GM12878 (cell line): ENCODE results near the gene NF1. TPM values are rescaled to one million over a fixed set of nuclear protein-coding genes. Genes with fewer than 3 reads are reported as not detected.

Experiments used
- ATAC-seq: fragments of 200-7000 bp; cut with Tn5 transposase; 3 replicates; pipeline ENCODE4 v1.9.1; 2020; ENCODE audit warnings: mild to moderate bottlenecking, moderate library complexity
- BruUV-seq: library from RNA; stranded (reverse); fragments of 400-500 nt; replicated peaks from 2 replicates; lab custom pipeline; 2021; lab: Mats Ljungman, UMichigan
- CTCF ChIA-PET: fragments of 300-600 bp; sonication (Branson Sonifier 250); formaldehyde crosslinking; extraction: SDS; loops from one replicate; lab custom pipeline; 2021; ENCODE audit warnings: inconsistent platforms; lab: Yijun Ruan, JAX
- POLR2A ChIA-PET: fragments of 350-600 bp; formaldehyde crosslinking; extraction: SDS; loops from one replicate; lab custom pipeline; 2021; ENCODE audit warnings: inconsistent platforms; lab: Charles Lee
- RAD21 ChIA-PET: fragments of 300-600 bp; sonication (Branson Sonifier 250); formaldehyde crosslinking; loops from one replicate; lab custom pipeline; 2023; ENCODE audit warnings: antibody characterized with exemption; ENCODE audit not compliant: unreplicated experiment; lab: Charles Lee
- SMC1A ChIA-PET: fragments of 300-600 bp; sonication (Branson Sonifier 250); formaldehyde crosslinking; loops from one replicate; lab custom pipeline; 2023; ENCODE audit not compliant: unreplicated experiment, uncharacterized antibody; lab: Charles Lee
- DNase-seq: peaks from one replicate; pipeline ENCODE4 v3.0.0-alpha.2; 2011; ENCODE audit warnings: low read depth, low spot score
- FAIRE-seq: peaks from 3 replicates; lab custom pipeline; 2011; peaks lifted over from hg19 to GRCh38; lab: Jason Lieb, UNC
- H2AFZ ChIP-seq: 2 replicates; pipeline ENCODE4 v1.6.0; 2011; ENCODE audit warnings: low read depth, low read length, control low read depth; ENCODE audit not compliant: control insufficient read depth
- H3K27ac ChIP-seq: 2 replicates; pipeline ENCODE4 v1.5.1; 2011; ENCODE audit warnings: control low read depth; ENCODE audit not compliant: control insufficient read depth, insufficient read depth
- H3K27me3 ChIP-seq, 2 experiments: replicated peaks in 1 of 2; 2 replicates each; pipeline versions ENCODE4 v1.6.0 to v1.6.1; 2011; ENCODE audit warnings: low read length in 1 of 2; ENCODE audit not compliant: control insufficient read depth in 2 of 2, insufficient read depth in 2 of 2
- H3K36me3 ChIP-seq, 2 experiments: 2 replicates each; pipeline ENCODE4 v1.5.1; 2011; ENCODE audit warnings: low read length in 1 of 2; ENCODE audit not compliant: control insufficient read depth in 2 of 2, insufficient read depth in 2 of 2
- H3K4me1 ChIP-seq: 2 replicates; pipeline ENCODE4 v1.6.1; 2011; ENCODE audit warnings: mild to moderate bottlenecking, low read length, moderate library complexity, mixed read lengths; ENCODE audit not compliant: control insufficient read depth, insufficient read depth
- H3K4me2 ChIP-seq: 2 replicates; pipeline ENCODE4 v1.6.0; 2011; ENCODE audit warnings: control low read depth; ENCODE audit not compliant: control insufficient read depth, insufficient read depth
- H3K4me3 ChIP-seq: fragments of 200-600 bp; sonication (generic); 2 replicates; pipeline ENCODE4 v1.5.1; 2016
- H3K79me2 ChIP-seq: 2 replicates; pipeline ENCODE4 v1.6.0; 2011; ENCODE audit warnings: low read length; ENCODE audit not compliant: control insufficient read depth, insufficient read depth
- H3K9ac ChIP-seq: 2 replicates; pipeline ENCODE4 v1.8.0; 2011; ENCODE audit warnings: low read length, control low read depth, mixed read lengths; ENCODE audit not compliant: control insufficient read depth, insufficient read depth
- H3K9me3 ChIP-seq: replicated peaks from 3 replicates; pipeline ENCODE4 v1.5.1; 2011; ENCODE audit warnings: mild to moderate bottlenecking, low read length; ENCODE audit not compliant: control insufficient read depth, insufficient read depth
- H4K20me1 ChIP-seq: 2 replicates; pipeline ENCODE4 v1.6.0; 2011; ENCODE audit not compliant: control insufficient read depth, insufficient read depth
- CHD4 ChIP-seq: fragments of 200-600 bp; sonication (generic); IDR thresholded peaks from 2 replicates; pipeline ENCODE4 v1.6.1; 2016; ENCODE audit warnings: mild to moderate bottlenecking
- E2F8 ChIP-seq: fragments of 450-650 bp; IDR thresholded peaks from 2 replicates; pipeline ENCODE4 v1.6.1; 2018; ENCODE audit warnings: mild to moderate bottlenecking, low read depth, moderate library complexity; ENCODE audit not compliant: partially characterized antibody
- TBL1XR1 ChIP-seq: IDR thresholded peaks from 2 replicates; pipeline ENCODE4 v1.6.1; 2012; ENCODE audit warnings: low read depth, low read length, improper control_type of control experiment
- WRNIP1 ChIP-seq: IDR thresholded peaks from 2 replicates; pipeline ENCODE4 v1.6.1; 2011; ENCODE audit warnings: low read depth, low read length, improper control_type of control experiment, borderline replicate concordance
- ZNF24 ChIP-seq: fragments of 450-650 bp; IDR thresholded peaks from 2 replicates; pipeline ENCODE4 v1.6.1; 2017; ENCODE audit warnings: antibody characterized with exemption, mild to moderate bottlenecking
- WGBS: methylation state at CpG from one replicate; pipeline ENCODE4 v1.1.6; 2016; ENCODE audit warnings: low lambda C conversion rate; ENCODE audit not compliant: insufficient replicate concordance, insufficient coverage; ENCODE audit errors: missing lambda C conversion rate; 5-methylcytosine and 5-hydroxymethylcytosine counted together
- in situ Hi-C: fragments of 300-500 bp; cut with MboI; formaldehyde crosslinking; loops from 9 replicates; pipeline ENCODE4 v1.14.3; 2018; ENCODE audit warnings: mixed read lengths
- intact Hi-C: fragments of 100-400 bp; cut with micrococcal nuclease; formaldehyde crosslinking; loops from one replicate; pipeline ENCODE4 v1.14.2; 2022; ENCODE audit not compliant: unreplicated experiment
- polyA plus RNA-seq, 11 experiments: library from polyadenylated mRNA; depleted of rRNA in 4 of 11; unstranded in 6 of 11; stranded (reverse) in 5 of 11; fragments of >200 nt; fragmentation: Nextera tagmentation in 4 of 11; fragmentation: Illumina TruSeq in 1 of 11; extraction: Ambion mirVana in 4 of 11; extraction: Trizol in 1 of 11; gene quantifications; 1 replicate in 1 of 11; 2 replicates in 10 of 11; pipeline versions ENCODE4 v1.2.1 to v1.2.3, GENCODE V29; 2011 to 2016; ENCODE audit warnings: inconsistent platforms in 2 of 11, missing spikeins in 2 of 11, low read depth in 1 of 11
- total RNA-seq, 4 experiments: library from RNA; depleted of rRNA in 3 of 4; stranded (reverse); fragments of >200 nt in 3 of 4; fragmentation: Illumina TruSeq in 1 of 4; extraction: Trizol in 1 of 4; gene quantifications; 2 replicates each; pipeline versions ENCODE4 v1.2.1 to v1.2.3, GENCODE V29; 2013 to 2021
- TF ChIP-seq, protein P1 (sequence below): fragments of 450-650 bp; IDR thresholded peaks from 2 replicates; pipeline ENCODE4 v1.6.1; 2016; ENCODE audit warnings: mild to moderate bottlenecking
- TF ChIP-seq, protein P2 (sequence below): fragments of 450-650 bp; conservative IDR thresholded peaks from 2 replicates; pipeline ENCODE4 v1.6.1; 2017; ENCODE audit warnings: mild to moderate bottlenecking, moderate library complexity

NF1 gene
- total and polyA plus RNA-seq, 10 of the 15 experiments (the other 5 are each of a cell fraction or from before 2014, with no cell fraction given) = 2.5 to 31.8 (median 16.6) TPM

GRCh38 chr17:31236712-31237111, 141.9 kb downstream of the NF1 start:
- Histone ChIP-seq H2AFZ (no peak overlapping the region), H3K4me3 (no peak overlapping the region), H3K9me3 (no peaks in the 10 kb centered on the region), H3K27me3 (no peaks in the 10 kb centered on the region), H3K27ac (no peak overlapping the region), H3K79me2 (no peaks in the 10 kb centered on the region), H3K9ac (no peak overlapping the region), H3K36me3 (peaks cover 2 to 15% of the 10 kb centered on the region in 2 experiments; a peak in 3 of 4 replicates), H4K20me1 (no peaks in the 10 kb centered on the region), H3K4me2 (no peak overlapping the region), H3K4me1 (no peaks in the 10 kb centered on the region)
- CTCF ChIA-PET = interaction anchor here (1.5 kb wide), 1 partner anchor 21 kb away, joined by 5 read pairs; no protein-coding TSS in a partner anchor
- intact Hi-C loops = no loop called here
- RAD21 ChIA-PET = no interaction called here
- POLR2A ChIA-PET = no interaction called here
- FAIRE-seq (no peak), DNase-seq (no peak), ATAC-seq (no peak)
- TF ChIP-seq WRNIP1 = no peak
- TF ChIP-seq TBL1XR1 = no peak
- SMC1A ChIA-PET = interaction anchor here (1.4 to 2.1 kb wide), 3 partner anchors 10 to 140 kb away, joined by 4 to 8 read pairs (median 5); no protein-coding TSS in a partner anchor
- 97% methylated on average over 3 of the region's 3 CpGs for WGBS
- no TSS peak for BruUV-seq
- in situ Hi-C loops = no loop called here

DNA sequence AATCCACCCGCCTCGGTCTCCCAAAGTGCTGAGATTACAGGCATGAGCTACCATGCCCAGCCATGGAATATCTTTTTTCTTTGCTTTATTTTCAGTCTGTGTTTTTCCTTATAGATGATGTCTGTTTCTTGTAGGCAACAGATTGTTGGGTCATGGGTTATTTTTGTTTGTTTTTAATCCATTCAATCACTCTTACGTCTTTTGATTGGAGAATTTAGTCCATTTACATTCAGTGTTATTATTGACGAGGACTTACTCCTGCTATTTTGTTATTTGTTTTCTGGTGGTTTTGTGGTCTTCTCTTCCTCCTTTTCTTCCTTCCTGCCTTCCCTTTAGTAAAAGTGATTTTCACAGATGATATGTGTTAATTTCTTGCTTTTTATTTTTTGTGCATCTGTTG, 146.3 kb downstream of the NF1 start:
- no peak for FAIRE-seq
- DNase-seq = no peak
- POLR2A ChIA-PET = no interaction called here

More for the DNA sequence above, 146.3 kb downstream of the NF1 start:
- H3K36me3 ChIP-seq = peaks cover 3 to 5% of the 10 kb centered on the region in 2 experiments; a peak in 3 of 4 replicates
- no peak overlapping the region for H2AFZ ChIP-seq
- RAD21 ChIA-PET = no interaction called here
- no TSS peak for BruUV-seq
- TF ChIP-seq, protein P1, sequence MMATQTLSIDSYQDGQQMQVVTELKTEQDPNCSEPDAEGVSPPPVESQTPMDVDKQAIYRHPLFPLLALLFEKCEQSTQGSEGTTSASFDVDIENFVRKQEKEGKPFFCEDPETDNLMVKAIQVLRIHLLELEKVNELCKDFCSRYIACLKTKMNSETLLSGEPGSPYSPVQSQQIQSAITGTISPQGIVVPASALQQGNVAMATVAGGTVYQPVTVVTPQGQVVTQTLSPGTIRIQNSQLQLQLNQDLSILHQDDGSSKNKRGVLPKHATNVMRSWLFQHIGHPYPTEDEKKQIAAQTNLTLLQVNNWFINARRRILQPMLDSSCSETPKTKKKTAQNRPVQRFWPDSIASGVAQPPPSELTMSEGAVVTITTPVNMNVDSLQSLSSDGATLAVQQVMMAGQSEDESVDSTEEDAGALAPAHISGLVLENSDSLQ = no peak
- no peak for TF ChIP-seq E2F8
- TF ChIP-seq ZNF24 = no peak
- no peak for TF ChIP-seq CHD4
- TF ChIP-seq, protein P2, sequence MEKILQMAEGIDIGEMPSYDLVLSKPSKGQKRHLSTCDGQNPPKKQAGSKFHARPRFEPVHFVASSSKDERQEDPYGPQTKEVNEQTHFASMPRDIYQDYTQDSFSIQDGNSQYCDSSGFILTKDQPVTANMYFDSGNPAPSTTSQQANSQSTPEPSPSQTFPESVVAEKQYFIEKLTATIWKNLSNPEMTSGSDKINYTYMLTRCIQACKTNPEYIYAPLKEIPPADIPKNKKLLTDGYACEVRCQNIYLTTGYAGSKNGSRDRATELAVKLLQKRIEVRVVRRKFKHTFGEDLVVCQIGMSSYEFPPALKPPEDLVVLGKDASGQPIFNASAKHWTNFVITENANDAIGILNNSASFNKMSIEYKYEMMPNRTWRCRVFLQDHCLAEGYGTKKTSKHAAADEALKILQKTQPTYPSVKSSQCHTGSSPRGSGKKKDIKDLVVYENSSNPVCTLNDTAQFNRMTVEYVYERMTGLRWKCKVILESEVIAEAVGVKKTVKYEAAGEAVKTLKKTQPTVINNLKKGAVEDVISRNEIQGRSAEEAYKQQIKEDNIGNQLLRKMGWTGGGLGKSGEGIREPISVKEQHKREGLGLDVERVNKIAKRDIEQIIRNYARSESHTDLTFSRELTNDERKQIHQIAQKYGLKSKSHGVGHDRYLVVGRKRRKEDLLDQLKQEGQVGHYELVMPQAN = no peak
- TF ChIP-seq, all 136 proteins: peak for 0
- no peak for ATAC-seq
- SMC1A ChIA-PET = interaction anchor here (0.6 to 1.5 kb wide), 4 partner anchors 14 to 31 kb away, joined by 3 to 4 read pairs (median 4); no protein-coding TSS in a partner anchor
- CTCF ChIA-PET = interaction anchor here (0.7 kb wide), 1 partner anchor 133 kb away, joined by 3 read pairs; no protein-coding TSS in a partner anchor
- no peaks in the 10 kb centered on the region for H3K79me2 ChIP-seq
- intact Hi-C loops (no loop called here), in situ Hi-C loops (no loop called here)
- no peaks in the 10 kb centered on the region for H3K27me3 ChIP-seq
- H3K4me2 ChIP-seq = no peak overlapping the region
- H3K9me3 ChIP-seq = no peaks in the 10 kb centered on the region
- H3K9ac ChIP-seq = no peak overlapping the region
- WGBS = 89% methylated on average over 4 of the region's 4 CpGs
- no peak overlapping the region for H3K27ac ChIP-seq
- no peaks in the 10 kb centered on the region for H4K20me1 ChIP-seq
- H3K4me1 ChIP-seq = no peaks in the 10 kb centered on the region
- no peak overlapping the region for H3K4me3 ChIP-seq
